Fibroblast of lung (primary cell): Measurements from ENCODE around the gene ZSCAN22.

Experiments
- CTCF ChIP-seq, 2 donors: IDR thresholded peaks in 1 of 2; conservative IDR thresholded peaks in 1 of 2; 1 replicate in 1 of 2; 2 replicates in 1 of 2; pipeline ENCODE4 v1.5.1; 2011 to 2012; ENCODE audit warnings: low read length in 2 of 2, control low read depth in 1 of 2, inconsistent platforms in 1 of 2, low read depth in 1 of 2, mild to moderate bottlenecking in 1 of 2
- EZH2 ChIP-seq: IDR thresholded peaks from 2 replicates; pipeline ENCODE4 v1.5.1; 2012; ENCODE audit warnings: low read length, control low read depth, mild to moderate bottlenecking; ENCODE audit errors: missing control alignments

DNA sequence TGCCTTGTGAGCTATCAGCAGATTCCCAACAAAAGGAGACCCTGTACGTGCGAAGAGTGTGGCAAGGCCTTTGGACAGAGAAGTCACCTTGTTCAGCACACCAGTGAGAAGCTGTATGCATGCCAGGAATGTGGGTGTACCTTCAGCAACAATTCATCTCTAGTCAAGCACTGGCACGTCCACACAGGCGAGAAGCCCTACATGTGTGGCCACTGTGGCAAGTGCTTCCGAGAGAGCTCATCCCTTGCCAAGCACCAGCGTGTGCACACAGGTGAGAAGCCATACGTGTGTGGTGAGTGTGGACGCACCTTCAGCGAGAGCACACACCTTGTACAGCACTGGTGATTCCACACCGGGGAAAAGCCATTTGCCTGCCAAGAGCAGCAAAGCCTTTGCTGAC is 7.6 kb upstream of the ZSCAN22 start:
- TF ChIP-seq CTCF (conservative IDR thresholded peaks at IDR 0.05 in 1 of 2, IDR thresholded peaks at IDR 0.05 in 1 of 2; ENCODE audit: low read depth in 1 of 2, low read length in 2 of 2) (no peak), EZH2 (no peak)
